GM12801 (cell line): ENCODE data around the gene DCAF5.

ENCODE experiments used
- CTCF ChIP-seq: IDR thresholded peaks from one replicate; pipeline ENCODE4 v1.5.1; 2011; ENCODE audit warnings: control low read depth; ENCODE audit not compliant: insufficient read length; ENCODE audit errors: extremely low read depth

Gene DCAF5

DNA sequence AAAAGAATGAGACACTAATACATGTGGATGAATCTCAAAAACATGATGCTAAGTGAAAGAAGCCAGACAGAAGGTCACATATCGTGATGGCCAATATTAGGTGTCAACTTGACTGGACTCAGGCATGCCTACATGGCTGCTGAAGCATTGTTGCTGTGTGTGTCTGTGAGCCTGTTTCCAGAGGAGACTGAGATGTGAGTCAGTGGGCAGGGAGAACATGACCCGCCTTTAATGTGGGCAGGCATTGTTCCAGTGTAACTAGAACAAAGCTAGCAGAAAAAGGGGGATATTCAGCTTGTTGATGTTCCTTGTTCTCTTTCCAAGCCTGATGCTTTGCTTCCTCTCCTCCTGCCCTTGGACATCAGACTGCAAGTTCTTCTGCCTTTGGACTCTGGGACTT is 47.6 kb downstream of the DCAF5 start:
- TF ChIP-seq CTCF, result no peak

DNA sequence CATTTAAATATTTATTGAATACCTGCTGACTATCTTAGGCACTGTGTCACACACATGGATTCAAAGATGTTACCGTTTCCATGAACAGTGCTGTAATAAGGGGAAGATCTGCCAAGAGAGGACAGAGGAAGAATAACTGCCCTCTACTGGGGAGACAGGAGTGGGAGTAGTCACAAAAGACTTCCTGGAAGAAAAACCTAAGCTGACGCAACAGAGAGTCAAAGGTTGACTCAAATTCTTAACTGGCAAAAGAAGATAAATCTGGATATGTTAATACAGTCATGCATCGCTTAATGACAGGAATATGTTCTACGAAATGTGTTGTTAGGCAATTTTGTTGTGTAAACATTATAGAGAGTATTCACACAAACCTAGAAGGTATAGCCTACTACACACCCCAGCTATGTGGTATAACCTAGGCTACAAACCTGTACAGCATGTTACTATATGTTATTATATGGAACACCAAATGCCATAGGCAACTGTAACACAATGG is 51.5 kb downstream of the DCAF5 start:
- TF ChIP-seq CTCF, result no peak

- TF ChIP-seq CTCF, result no peak
Observed at GRCh38 chr14:69097974-69098373, 54.9 kb downstream of the DCAF5 start.

DNA sequence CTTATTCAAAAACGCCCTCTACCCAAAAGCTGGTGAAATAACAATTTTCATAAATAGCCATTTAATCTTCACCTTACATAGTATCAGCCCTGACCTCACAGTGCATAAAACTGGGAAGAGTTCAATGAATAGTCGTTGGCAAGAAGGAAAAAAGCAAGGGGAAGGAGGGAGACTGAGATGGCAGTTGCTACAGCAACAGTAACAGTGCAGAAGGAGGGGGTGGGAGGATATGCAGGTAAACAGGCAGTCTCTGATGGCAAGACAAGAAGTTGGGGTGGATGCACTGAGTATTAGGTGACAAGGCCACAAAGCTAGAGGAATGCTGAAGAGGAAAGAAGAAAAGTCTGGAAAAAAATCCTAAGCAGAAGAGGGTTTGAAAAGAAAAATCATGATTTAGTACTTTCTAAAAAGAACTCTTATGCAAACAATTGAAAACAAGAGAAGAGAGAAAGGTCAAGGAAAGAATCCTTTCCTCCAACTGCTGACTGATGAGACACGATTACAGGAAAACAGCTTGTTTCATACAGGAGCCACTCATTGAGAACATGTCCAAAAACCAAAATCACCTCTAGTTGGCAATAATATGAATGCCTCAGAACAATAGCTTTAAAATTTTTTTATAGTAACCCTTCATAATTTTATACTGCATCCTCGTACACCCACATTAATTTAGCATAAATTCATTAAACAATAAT is 56.0 kb downstream of the DCAF5 start:
- no peak for TF ChIP-seq CTCF

DNA sequence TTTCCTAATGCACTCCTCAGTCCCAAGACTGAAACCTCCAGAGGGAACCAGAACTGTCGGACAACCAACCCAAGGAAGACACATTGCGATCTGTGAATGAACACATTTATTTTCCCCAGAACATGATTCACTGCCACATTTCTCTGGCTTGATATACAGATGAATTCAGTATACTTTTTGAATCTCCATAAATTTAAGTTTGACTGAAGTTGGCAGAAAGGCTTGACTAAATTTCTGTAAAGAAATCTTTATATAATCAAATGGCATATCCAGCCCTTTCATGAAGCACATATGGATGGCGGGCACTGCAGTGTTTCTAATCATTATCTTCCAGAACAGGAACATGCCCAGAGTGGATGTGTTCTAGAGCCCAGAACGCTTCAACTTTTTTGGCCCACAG is 56.7 kb downstream of the DCAF5 start:
- no peak for TF ChIP-seq CTCF

DNA sequence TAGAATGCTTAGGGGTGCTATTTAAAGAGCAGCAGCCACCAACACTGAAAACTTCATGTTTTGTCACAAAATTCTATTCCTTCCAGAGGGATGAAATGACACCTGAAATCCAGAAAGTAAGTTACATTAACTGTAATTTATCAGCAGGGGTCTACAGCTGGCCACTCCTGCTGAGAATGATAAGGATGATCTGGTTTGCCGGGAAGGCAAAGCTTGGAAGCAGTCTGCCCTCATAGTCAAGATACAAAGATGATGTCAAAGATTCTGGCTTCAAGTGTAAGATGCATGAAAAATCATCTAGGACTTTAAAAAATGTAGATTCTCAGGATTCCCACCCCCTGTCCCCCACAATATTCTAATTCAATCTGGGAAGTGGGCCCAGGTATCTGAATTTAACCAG is 58.4 kb downstream of the DCAF5 start:
- TF ChIP-seq CTCF, result no peak

GRCh38 chr14:69093631-69094421 is 59.1 kb downstream of the DCAF5 start:
- TF ChIP-seq CTCF, result no peak
